K562 (cell line): ENCODE data around the gene OTOP3. TPM values are rescaled to one million over a fixed set of nuclear protein-coding genes. Genes with fewer than 3 reads are reported as not detected.
A peak's percentile ranks its signal among the peaks of the same experiment; 100 is the strongest.

Experiments used
- ATAC-seq: fragments of 200-7000 bp; cut with Tn5 transposase; 3 replicates; pipeline ENCODE4 v1.9.1; 2020; ENCODE audit warnings: moderate library complexity
- BruUV-seq: library from RNA; stranded (reverse); fragments of 400-500 nt; replicated peaks from 2 replicates; lab custom pipeline; 2021; lab: Mats Ljungman, UMichigan
- CTCF ChIA-PET: fragments of 300-600 bp; formaldehyde crosslinking; extraction: SDS; loops from one replicate; lab custom pipeline; 2021; ENCODE audit warnings: low intra/inter-chr PET ratio; lab: Yijun Ruan, JAX
- POLR2A ChIA-PET: fragments of 300-600, 350-650 bp; sonication (Branson Sonifier 250); formaldehyde crosslinking; extraction: SDS; loops from one replicate; lab custom pipeline; 2021; ENCODE audit warnings: antibody characterized with exemption, inconsistent platforms; lab: Yijun Ruan, JAX
- DNase-seq, 4 experiments: peaks; one replicate each; pipeline versions ENCODE4 v3.0.0 to v3.0.0-alpha.2; 2011 to 2018; ENCODE audit warnings: low spot score in 3 of 4, mixed read lengths in 3 of 4; ENCODE audit errors: extremely low read depth in 1 of 4
- FAIRE-seq: peaks from 2 replicates; lab custom pipeline; 2011; peaks lifted over from hg19 to GRCh38; lab: Jason Lieb, UNC
- H2AFZ ChIP-seq: 2 replicates; pipeline ENCODE4 v1.6.0; 2011; ENCODE audit warnings: low read depth, low read length, control low read depth, inconsistent platforms
- H3K27ac ChIP-seq: fragments of 200-600 bp; 3 replicates; pipeline ENCODE4 v1.8.0; 2011; ENCODE audit warnings: low read depth, mild to moderate bottlenecking, control low read depth, inconsistent platforms, low read length, moderate library complexity, mixed read lengths; ENCODE audit errors: extremely low read depth
- H3K27me3 ChIP-seq, 2 experiments: fragments of 300-600 bp in 1 of 2; 2 replicates in 1 of 2; 3 replicates in 1 of 2; pipeline versions ENCODE4 v1.6.0 to v1.8.0; 2011; ENCODE audit warnings: inconsistent platforms in 2 of 2, low read length in 2 of 2, mild to moderate bottlenecking in 1 of 2, mixed read lengths in 1 of 2, moderate library complexity in 1 of 2; ENCODE audit not compliant: control insufficient read depth in 2 of 2, insufficient read depth in 2 of 2
- H3K36me3 ChIP-seq: fragments of 300-600 bp; 3 replicates; pipeline ENCODE4 v1.8.0; 2011; ENCODE audit warnings: mild to moderate bottlenecking, low read length, inconsistent platforms; ENCODE audit not compliant: control insufficient read depth, insufficient read depth
- H3K4me1 ChIP-seq, 2 experiments: fragments of 200-600 bp in 1 of 2; replicated peaks in 1 of 2; 2 replicates in 1 of 2; 3 replicates in 1 of 2; pipeline versions ENCODE4 v1.5.1 to v1.8.0; 2011; ENCODE audit warnings: inconsistent platforms in 2 of 2, low read length in 2 of 2, mild to moderate bottlenecking in 1 of 2, mixed read lengths in 1 of 2, moderate library complexity in 1 of 2; ENCODE audit not compliant: control insufficient read depth in 2 of 2, insufficient read depth in 2 of 2
- H3K4me2 ChIP-seq: 2 replicates; pipeline ENCODE4 v1.6.1; 2011; ENCODE audit warnings: low read length, control low read depth, inconsistent platforms, mixed read lengths; ENCODE audit not compliant: insufficient read depth
- H3K4me3 ChIP-seq: fragments of 200-600 bp; sonication (generic), shearing (Covaris generic); 2 replicates; pipeline ENCODE4 v1.5.1; 2016; ENCODE audit warnings: control low read depth, inconsistent platforms
- H3K79me2 ChIP-seq: fragments of 200-600 bp; 3 replicates; pipeline ENCODE4 v1.8.0; 2011; ENCODE audit warnings: low read length, inconsistent platforms; ENCODE audit not compliant: control insufficient read depth, insufficient read depth
- H3K9ac ChIP-seq, 2 experiments: 2 replicates each; pipeline versions ENCODE4 v1.6.0 to v1.6.1; 2011; ENCODE audit warnings: low read depth in 2 of 2, low read length in 2 of 2, control low read depth in 1 of 2, inconsistent platforms in 1 of 2, mild to moderate bottlenecking in 1 of 2, mixed read lengths in 1 of 2; ENCODE audit not compliant: insufficient read depth in 1 of 2
- H3K9me1 ChIP-seq: one replicate; pipeline ENCODE4 v1.6.0; 2011; ENCODE audit warnings: inconsistent platforms, mild to moderate bottlenecking, low read length, moderate library complexity; ENCODE audit not compliant: control insufficient read depth, insufficient read depth
- H3K9me3 ChIP-seq: replicated peaks from 2 replicates; pipeline ENCODE4 v1.5.1; 2011; ENCODE audit warnings: low read depth, low read length, inconsistent platforms; ENCODE audit not compliant: control insufficient read depth, insufficient read depth
- H4K20me1 ChIP-seq: replicated peaks from 2 replicates; pipeline ENCODE4 v1.6.1; 2011; ENCODE audit warnings: low read length, inconsistent platforms, mixed read lengths; ENCODE audit not compliant: control insufficient read depth, insufficient read depth
- GABPA ChIP-seq: fragments of 200-800 bp; sonication (Bioruptor generic); conservative IDR thresholded peaks from 2 replicates; pipeline ENCODE4 v1.6.1; 2016; ENCODE audit warnings: low read depth, missing genetic modification characterization, missing compliant biosample characterization
- LEF1 ChIP-seq: fragments of 450-650 bp; IDR thresholded peaks from 2 replicates; pipeline ENCODE4 v1.6.1; 2016; ENCODE audit warnings: mild to moderate bottlenecking
- NR2C1 ChIP-seq, 2 experiments: fragments of 450-650 bp; IDR thresholded peaks; 2 replicates each; pipeline ENCODE4 v1.6.1; 2017; ENCODE audit warnings: mild to moderate bottlenecking in 2 of 2, antibody characterized with exemption in 1 of 2, inconsistent platforms in 1 of 2, missing compliant biosample characterization in 1 of 2, missing genetic modification characterization in 1 of 2
- NR2C2 ChIP-seq, 2 experiments: fragments of 200-800 bp in 1 of 2; sonication (Bioruptor generic) in 1 of 2; sonication (generic) in 1 of 2; formaldehyde crosslinking in 1 of 2; IDR thresholded peaks; 2 replicates each; pipeline versions ENCODE4 v1.6.1 to v1.8.0; 2016 to 2022; ENCODE audit warnings: mild to moderate bottlenecking in 1 of 2, missing compliant biosample characterization in 1 of 2, missing genetic modification characterization in 1 of 2, missing genetic modification reagents in 1 of 2
- WGBS: fragments of 100-300 bp; shearing (Covaris generic); methylation state at CpG from one replicate; pipeline ENCODE4 v1.1.6; 2016; ENCODE audit warnings: low coverage, mixed read lengths; ENCODE audit not compliant: insufficient coverage; ENCODE audit errors: missing lambda C conversion rate; 5-methylcytosine and 5-hydroxymethylcytosine counted together
- in situ Hi-C: fragments of 300-500 bp; cut with MboI; formaldehyde crosslinking; loops from 4 replicates; pipeline ENCODE4 v1.15.0; 2018; ENCODE audit warnings: inconsistent platforms, mixed read lengths
- intact Hi-C: fragments of 100-400 bp; cut with micrococcal nuclease; formaldehyde crosslinking; loops from 2 replicates; pipeline ENCODE4 v1.14.2; 2022
- polyA plus RNA-seq, 8 experiments: library from polyadenylated mRNA; depleted of rRNA in 4 of 8; stranded (reverse) in 5 of 8; unstranded in 3 of 8; fragments of >200 nt; fragmentation: Nextera tagmentation in 2 of 8; fragmentation: Illumina TruSeq in 1 of 8; extraction: Ambion mirVana in 2 of 8; extraction: Trizol in 1 of 8; gene quantifications; 2 replicates each; pipeline versions ENCODE4 v1.2.1 to v1.2.3, GENCODE V29; 2011 to 2014; ENCODE audit warnings: inconsistent platforms in 1 of 8, missing spikeins in 1 of 8
- total RNA-seq, 7 experiments: library from RNA; depleted of rRNA in 6 of 7; stranded (reverse); fragments of >200 nt in 6 of 7; fragmentation: Illumina TruSeq in 2 of 7; extraction: Trizol in 2 of 7; gene quantifications; 2 replicates each; pipeline versions ENCODE4 v1.2.1 to v1.2.3, GENCODE V29; 2011 to 2021; ENCODE audit warnings: low replicate concordance in 1 of 7
- TF ChIP-seq, protein P1 (sequence below): sonication (generic); formaldehyde crosslinking; IDR thresholded peaks from 2 replicates; pipeline ENCODE4 v1.8.0; 2023; ENCODE audit warnings: mild to moderate bottlenecking, missing genetic modification reagents

Gene OTOP3
- total and polyA plus RNA-seq, 9 of the 15 experiments (the other 6 are each of a cell fraction or from before 2014, with no cell fraction given), result not detected

DNA sequence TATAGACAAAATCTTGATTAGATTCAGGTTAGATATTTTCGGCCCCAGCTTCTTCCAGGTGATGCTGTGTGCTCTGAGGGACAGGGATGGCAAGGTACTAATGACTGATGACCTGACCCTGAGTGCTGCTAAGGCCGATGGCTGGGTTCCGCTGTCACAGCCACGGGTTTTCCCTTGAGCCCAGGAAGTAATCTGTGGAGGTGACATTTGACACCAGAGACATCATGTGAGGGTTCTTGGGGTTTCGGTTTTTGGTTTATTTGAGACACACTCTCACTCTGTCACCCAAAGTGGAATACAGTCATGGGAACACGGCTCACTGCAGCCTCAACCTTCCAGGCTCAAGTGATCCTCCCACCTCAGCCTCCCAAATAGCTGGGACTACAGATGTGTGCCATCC is 9.8 kb downstream of the OTOP3 start:
- ChIA-PET POLR2A (interaction anchor here (0.7 kb wide), 1 partner anchor 18 kb away, joined by 3 read pairs; no protein-coding TSS in a partner anchor), CTCF (no interaction called here)
- Histone ChIP-seq H3K27me3 (peaks cover 37 to 80% of the 10 kb centered on the region in 2 experiments), H2AFZ (no peak overlapping the region), H3K79me2 (no peaks in the 10 kb centered on the region), H3K9me3 (no peaks in the 10 kb centered on the region), H3K27ac (no peak overlapping the region), H3K36me3 (no peaks in the 10 kb centered on the region), H3K4me3 (no peak overlapping the region), H4K20me1 (no peaks in the 10 kb centered on the region), H3K4me1 (peaks cover 0 to 19% of the 10 kb centered on the region in 2 experiments; a peak in 2 of 5 replicates), H3K9ac (no peak overlapping the region), H3K9me1 (no peaks in the 10 kb centered on the region), H3K4me2 (no peak overlapping the region)
- ATAC-seq (no peak), FAIRE-seq (no peak), DNase-seq (no peak)
- TF ChIP-seq, protein P1, sequence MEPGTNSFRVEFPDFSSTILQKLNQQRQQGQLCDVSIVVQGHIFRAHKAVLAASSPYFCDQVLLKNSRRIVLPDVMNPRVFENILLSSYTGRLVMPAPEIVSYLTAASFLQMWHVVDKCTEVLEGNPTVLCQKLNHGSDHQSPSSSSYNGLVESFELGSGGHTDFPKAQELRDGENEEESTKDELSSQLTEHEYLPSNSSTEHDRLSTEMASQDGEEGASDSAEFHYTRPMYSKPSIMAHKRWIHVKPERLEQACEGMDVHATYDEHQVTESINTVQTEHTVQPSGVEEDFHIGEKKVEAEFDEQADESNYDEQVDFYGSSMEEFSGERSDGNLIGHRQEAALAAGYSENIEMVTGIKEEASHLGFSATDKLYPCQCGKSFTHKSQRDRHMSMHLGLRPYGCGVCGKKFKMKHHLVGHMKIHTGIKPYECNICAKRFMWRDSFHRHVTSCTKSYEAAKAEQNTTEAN (CRISPR knock-in tag), result no peak
- no peak for TF ChIP-seq NR2C1 (IDR thresholded peaks at IDR 0.05)
- TF ChIP-seq NR2C1 (tag; IDR thresholded peaks at IDR 0.05), result peak; percentile 75
- no peak for TF ChIP-seq NR2C2 (CRISPR knock-in tag; IDR thresholded peaks at IDR 0.05)
- TF ChIP-seq NR2C2 (tag; IDR thresholded peaks at IDR 0.05), result peak; percentile 87
- TF ChIP-seq LEF1, result no peak
- TF ChIP-seq GABPA (tag), result peak; percentile 46
- under 1% methylated on average over 6 of the region's 6 CpGs for WGBS
- BruUV-seq, result no TSS peak
- intact Hi-C loops (no loop called here), in situ Hi-C loops (no loop called here)
